Calu3 (cell line): ENCODE measurements around the gene ARMC2. TPM values are rescaled to one million over a fixed set of nuclear protein-coding genes. Genes with fewer than 3 reads are reported as not detected.

Source experiments
- BruUV-seq: library from RNA; stranded (reverse); fragments of 400-500 nt; replicated peaks from 2 replicates; lab custom pipeline; 2021; lab: Mats Ljungman, UMichigan
- CTCF ChIA-PET: fragments of 300-600 bp; sonication (Branson Sonifier 250); formaldehyde crosslinking; loops from one replicate; lab custom pipeline; 2022; ENCODE audit warnings: antibody characterized with exemption; lab: Charles Lee
- DNase-seq: peaks from one replicate; pipeline ENCODE4 v3.0.0; 2022
- H3K27ac Mint-ChIP-seq: one replicate; pipeline ENCODE4 v1.8.0; 2022; ENCODE audit warnings: mixed read lengths; ENCODE audit not compliant: unreplicated experiment
- H3K27me3 Mint-ChIP-seq: one replicate; pipeline ENCODE4 v1.8.0; 2022; ENCODE audit warnings: mixed read lengths; ENCODE audit not compliant: unreplicated experiment
- H3K36me3 Mint-ChIP-seq: one replicate; pipeline ENCODE4 v1.8.0; 2022; ENCODE audit warnings: mild to moderate bottlenecking, moderate library complexity, mixed read lengths; ENCODE audit not compliant: insufficient read depth, unreplicated experiment
- H3K4me1 Mint-ChIP-seq: one replicate; pipeline ENCODE4 v1.8.0; 2022; ENCODE audit warnings: mild to moderate bottlenecking, low read depth, mixed read lengths; ENCODE audit not compliant: unreplicated experiment
- H3K4me3 Mint-ChIP-seq: one replicate; pipeline ENCODE4 v1.8.0; 2022; ENCODE audit warnings: mild to moderate bottlenecking, low read depth, moderate library complexity, mixed read lengths; ENCODE audit not compliant: unreplicated experiment
- H3K9me3 Mint-ChIP-seq: one replicate; pipeline ENCODE4 v1.8.0; 2022; ENCODE audit warnings: low read depth, mixed read lengths; ENCODE audit not compliant: unreplicated experiment
- intact Hi-C: fragments of 100-400 bp; cut with micrococcal nuclease; formaldehyde crosslinking; loops from one replicate; pipeline ENCODE4 v1.10.0; 2022; ENCODE audit not compliant: unreplicated experiment
- total RNA-seq: library from RNA; stranded (reverse); gene quantifications from 2 replicates; pipeline ENCODE4 v1.2.3, GENCODE V29; 2022
- TF ChIP-seq, protein P1 (sequence below): fragments of 200-600 bp; IDR thresholded peaks from one replicate; pipeline ENCODE4 v1.8.0; 2022; ENCODE audit warnings: antibody characterized with exemption; ENCODE audit not compliant: unreplicated experiment

Gene ARMC2
- total RNA-seq, 1 experiment from 2014 or later, result 7.1 TPM

DNA sequence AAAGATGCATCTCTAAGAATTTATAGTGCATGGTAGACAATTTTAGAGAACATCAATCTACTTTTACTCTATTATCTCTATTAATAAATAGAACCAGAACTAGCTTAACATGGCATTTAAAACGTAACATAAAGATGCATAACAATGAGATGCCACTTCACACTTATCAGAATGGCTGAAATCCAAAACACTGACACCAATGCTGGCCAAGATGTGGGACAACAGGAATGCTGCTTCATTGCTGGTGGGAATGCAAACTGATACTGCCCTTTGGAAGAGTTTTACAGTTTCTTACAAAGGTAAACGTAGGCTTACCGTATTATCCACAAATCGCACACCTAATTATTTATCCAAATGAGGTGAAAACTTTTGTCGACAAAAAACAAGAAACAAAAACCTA lies 151.2 kb downstream of the ARMC2 start:
- Mint-ChIP-seq H3K27me3 (no peaks in the 10 kb centered on the region), H3K27ac (no peak overlapping the region), H3K9me3 (no peaks in the 10 kb centered on the region), H3K4me3 (no peak overlapping the region), H3K4me1 (no peaks in the 10 kb centered on the region), H3K36me3 (no peaks in the 10 kb centered on the region)
- TF ChIP-seq, protein P1, sequence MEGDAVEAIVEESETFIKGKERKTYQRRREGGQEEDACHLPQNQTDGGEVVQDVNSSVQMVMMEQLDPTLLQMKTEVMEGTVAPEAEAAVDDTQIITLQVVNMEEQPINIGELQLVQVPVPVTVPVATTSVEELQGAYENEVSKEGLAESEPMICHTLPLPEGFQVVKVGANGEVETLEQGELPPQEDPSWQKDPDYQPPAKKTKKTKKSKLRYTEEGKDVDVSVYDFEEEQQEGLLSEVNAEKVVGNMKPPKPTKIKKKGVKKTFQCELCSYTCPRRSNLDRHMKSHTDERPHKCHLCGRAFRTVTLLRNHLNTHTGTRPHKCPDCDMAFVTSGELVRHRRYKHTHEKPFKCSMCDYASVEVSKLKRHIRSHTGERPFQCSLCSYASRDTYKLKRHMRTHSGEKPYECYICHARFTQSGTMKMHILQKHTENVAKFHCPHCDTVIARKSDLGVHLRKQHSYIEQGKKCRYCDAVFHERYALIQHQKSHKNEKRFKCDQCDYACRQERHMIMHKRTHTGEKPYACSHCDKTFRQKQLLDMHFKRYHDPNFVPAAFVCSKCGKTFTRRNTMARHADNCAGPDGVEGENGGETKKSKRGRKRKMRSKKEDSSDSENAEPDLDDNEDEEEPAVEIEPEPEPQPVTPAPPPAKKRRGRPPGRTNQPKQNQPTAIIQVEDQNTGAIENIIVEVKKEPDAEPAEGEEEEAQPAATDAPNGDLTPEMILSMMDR, result no peak
- intact Hi-C loops, result no loop called here
- DNase-seq, result no peak
- no TSS peak for BruUV-seq
- CTCF ChIA-PET, result no interaction called here

DNA sequence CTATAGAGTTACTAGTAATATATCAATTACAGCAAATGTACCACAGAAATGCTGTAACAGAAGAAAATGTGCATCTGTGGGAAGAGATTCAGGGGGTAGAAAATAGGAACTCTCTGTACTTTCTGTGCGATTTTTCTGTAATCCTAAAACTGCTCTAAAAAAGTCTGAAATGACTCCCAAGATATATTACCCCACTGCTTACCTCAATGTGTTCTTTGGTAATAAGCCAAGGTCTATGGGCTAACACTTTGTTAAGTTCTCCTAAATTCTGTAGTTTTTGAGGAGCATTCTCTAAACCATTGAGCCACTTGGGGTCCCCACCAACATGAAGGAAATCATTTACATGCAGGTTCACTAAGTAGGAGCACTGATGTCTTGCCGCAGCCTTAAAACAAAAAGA lies 152.1 kb downstream of the ARMC2 start:
- H3K4me1 Mint-ChIP-seq, result no peaks in the 10 kb centered on the region
- H3K27me3 Mint-ChIP-seq, result no peaks in the 10 kb centered on the region
- H3K36me3 Mint-ChIP-seq, result no peaks in the 10 kb centered on the region
- DNase-seq, result no peak
- intact Hi-C loops, result no loop called here
- no TSS peak for BruUV-seq
- CTCF ChIA-PET, result no interaction called here
- H3K9me3 Mint-ChIP-seq, result no peaks in the 10 kb centered on the region
- no peak overlapping the region for H3K4me3 Mint-ChIP-seq
- no peak overlapping the region for H3K27ac Mint-ChIP-seq
- TF ChIP-seq, protein P1, result no peak

DNA sequence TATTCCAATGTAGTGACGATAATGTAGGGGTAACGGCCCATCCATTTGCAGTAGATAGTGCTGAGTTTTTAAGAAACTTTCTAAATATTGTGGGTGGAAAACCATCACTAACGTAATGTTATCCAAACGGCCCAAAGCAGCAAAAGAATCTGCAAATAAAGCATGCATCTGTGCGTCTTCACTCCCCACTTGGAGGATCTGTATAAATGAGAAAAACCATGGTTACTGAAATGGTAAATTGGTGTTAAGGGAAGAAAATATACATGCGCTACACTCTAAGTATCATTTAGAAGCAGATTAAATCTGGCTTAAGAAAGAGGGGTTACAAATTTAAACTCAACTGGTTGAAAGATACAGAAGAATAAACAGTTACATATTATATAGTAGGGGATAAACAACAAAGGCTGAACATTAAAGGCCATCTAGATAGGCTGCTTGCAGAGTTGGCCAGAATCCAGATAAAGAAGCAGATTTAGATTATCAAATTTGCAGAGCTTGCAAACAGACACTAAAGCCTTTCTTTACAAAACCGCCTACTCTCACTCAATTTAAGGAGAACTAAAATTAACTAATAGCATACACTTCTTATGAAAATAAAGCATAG lies 153.2 kb downstream of the ARMC2 start:
- DNase-seq, result no peak
- CTCF ChIA-PET, result no interaction called here
- intact Hi-C loops, result no loop called here
- no TSS peak for BruUV-seq
- H3K4me1 Mint-ChIP-seq, result no peaks in the 10 kb centered on the region
- H3K9me3 Mint-ChIP-seq, result no peaks in the 10 kb centered on the region
- H3K27ac Mint-ChIP-seq, result no peak overlapping the region
- H3K36me3 Mint-ChIP-seq, result no peaks in the 10 kb centered on the region
- H3K27me3 Mint-ChIP-seq, result no peaks in the 10 kb centered on the region
- no peak overlapping the region for H3K4me3 Mint-ChIP-seq
- TF ChIP-seq, protein P1, result no peak

DNA sequence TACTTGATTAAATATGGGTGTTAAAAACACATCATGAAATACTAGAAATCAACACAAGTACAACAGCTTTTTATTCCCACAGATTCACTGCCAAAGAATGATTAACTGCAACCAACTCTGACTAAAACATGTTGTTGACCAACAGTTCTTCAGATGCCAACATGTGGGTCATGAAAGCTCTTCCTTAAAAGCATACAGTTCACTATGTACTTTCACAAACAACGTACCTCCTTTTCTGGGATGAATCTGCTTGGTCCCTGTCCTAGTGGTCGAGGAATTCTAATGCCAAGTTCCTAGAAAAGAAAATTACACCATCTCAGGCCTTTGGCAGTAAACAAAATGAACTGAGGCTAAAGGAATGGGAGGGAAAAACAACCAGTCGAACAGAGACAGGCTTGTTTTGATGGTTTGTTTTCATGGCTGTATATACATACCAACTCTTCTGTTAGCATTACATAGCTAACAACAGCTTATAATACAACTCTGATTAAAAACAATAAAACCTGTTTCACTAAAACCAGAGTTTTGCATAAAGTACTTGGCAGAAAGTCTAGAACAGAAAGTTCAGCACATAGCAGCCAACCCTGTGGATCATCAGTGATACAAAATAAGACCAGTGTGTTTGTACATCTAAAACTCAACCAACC lies 154.0 kb downstream of the ARMC2 start:
- no TSS peak for BruUV-seq
- no peaks in the 10 kb centered on the region for H3K9me3 Mint-ChIP-seq
- H3K36me3 Mint-ChIP-seq, result no peaks in the 10 kb centered on the region
- no peak overlapping the region for H3K4me3 Mint-ChIP-seq
- H3K27me3 Mint-ChIP-seq, result no peaks in the 10 kb centered on the region
- no peak for DNase-seq
- H3K27ac Mint-ChIP-seq, result no peak overlapping the region
- no peaks in the 10 kb centered on the region for H3K4me1 Mint-ChIP-seq
- CTCF ChIA-PET, result no interaction called here
- TF ChIP-seq, protein P1, result no peak
- intact Hi-C loops, result no loop called here
